BJ (cell line): ENCODE data around the gene DSCAML1. TPM values are rescaled to one million over a fixed set of nuclear protein-coding genes. Genes with fewer than 3 reads are reported as not detected.

Source experiments
- CTCF ChIA-PET: fragments of 350-600 bp; formaldehyde crosslinking; extraction: SDS; loops from one replicate; lab custom pipeline; 2021; ENCODE audit warnings: antibody characterized with exemption, inconsistent platforms; lab: Yijun Ruan, JAX
- POLR2A ChIA-PET: fragments of 300-600 bp; sonication (Branson Sonifier 250); formaldehyde crosslinking; extraction: SDS; loops from one replicate; lab custom pipeline; 2021; ENCODE audit warnings: antibody characterized with exemption; lab: Charles Lee
- DNase-seq: peaks from one replicate; pipeline ENCODE4 v3.0.0-alpha.2; 2011; ENCODE audit warnings: low read depth
- H3K27me3 ChIP-seq: 2 replicates; pipeline ENCODE4 v1.6.0; 2011; ENCODE audit warnings: low read length; ENCODE audit not compliant: control insufficient read depth, insufficient read depth
- H3K36me3 ChIP-seq: 2 replicates; pipeline ENCODE4 v1.5.1; 2011; ENCODE audit warnings: low read length; ENCODE audit not compliant: control insufficient read depth, insufficient read depth
- H3K4me3 ChIP-seq: 2 replicates; pipeline ENCODE4 v1.5.1; 2011; ENCODE audit warnings: low read depth, mild to moderate bottlenecking, control low read depth, low read length
- polyA plus RNA-seq: library from polyadenylated mRNA; depleted of rRNA; stranded (reverse); fragments of >200 nt; gene quantifications from 2 replicates; pipeline ENCODE4 v1.2.3, GENCODE V29; 2011
- TF ChIP-seq, protein P1 (sequence below): IDR thresholded peaks from 2 replicates; pipeline ENCODE4 v1.5.1; 2011; ENCODE audit warnings: low read depth, mild to moderate bottlenecking, control low read depth, inconsistent platforms, low read length, moderate library complexity; ENCODE audit not compliant: insufficient read depth

The DSCAML1 gene
- polyA plus RNA-seq, 1 experiment: not detected

DNA sequence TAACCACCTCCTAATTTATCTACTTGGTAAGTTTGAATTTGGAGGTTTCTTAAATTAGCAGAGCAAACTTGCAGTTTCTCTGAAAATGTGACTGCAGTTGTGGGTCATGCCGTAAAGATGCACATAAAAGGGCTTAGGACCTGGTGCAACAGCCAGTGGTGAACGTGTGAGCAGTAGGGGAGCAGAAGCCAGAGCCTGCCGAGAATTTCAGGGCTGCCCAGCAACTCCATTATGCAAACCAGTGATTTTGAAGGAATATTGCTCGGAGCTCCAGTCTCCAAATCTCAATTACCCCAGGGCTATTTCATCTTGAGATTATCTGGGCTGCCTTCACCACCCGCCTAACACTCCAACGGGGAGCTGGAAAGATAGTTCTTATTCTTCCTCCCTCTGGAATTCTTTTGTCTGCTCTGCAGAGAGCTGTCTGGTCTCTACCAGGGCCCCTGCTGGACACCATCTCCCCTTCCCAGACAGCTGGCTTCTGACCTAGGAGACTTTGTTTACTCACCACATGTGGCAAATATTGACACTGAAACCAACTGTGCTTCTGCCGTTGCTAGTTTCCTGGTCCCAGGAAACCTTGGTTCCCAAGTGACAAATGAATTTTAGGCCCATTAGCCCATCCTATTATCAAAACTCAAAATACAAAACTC lies 93.9 kb downstream of the DSCAML1 start:
- POLR2A ChIA-PET: no interaction called here
- H3K36me3 ChIP-seq: no peaks in the 10 kb centered on the region
- CTCF ChIA-PET: interaction anchor here (0.7 to 1.2 kb wide), 2 partner anchors 9 to 16 kb away, joined by 3 to 4 read pairs; no protein-coding TSS in a partner anchor
- peaks cover 2% of the 10 kb centered on the region; the same call in 1 of the 2 replicates for H3K27me3 ChIP-seq
- TF ChIP-seq, protein P1, sequence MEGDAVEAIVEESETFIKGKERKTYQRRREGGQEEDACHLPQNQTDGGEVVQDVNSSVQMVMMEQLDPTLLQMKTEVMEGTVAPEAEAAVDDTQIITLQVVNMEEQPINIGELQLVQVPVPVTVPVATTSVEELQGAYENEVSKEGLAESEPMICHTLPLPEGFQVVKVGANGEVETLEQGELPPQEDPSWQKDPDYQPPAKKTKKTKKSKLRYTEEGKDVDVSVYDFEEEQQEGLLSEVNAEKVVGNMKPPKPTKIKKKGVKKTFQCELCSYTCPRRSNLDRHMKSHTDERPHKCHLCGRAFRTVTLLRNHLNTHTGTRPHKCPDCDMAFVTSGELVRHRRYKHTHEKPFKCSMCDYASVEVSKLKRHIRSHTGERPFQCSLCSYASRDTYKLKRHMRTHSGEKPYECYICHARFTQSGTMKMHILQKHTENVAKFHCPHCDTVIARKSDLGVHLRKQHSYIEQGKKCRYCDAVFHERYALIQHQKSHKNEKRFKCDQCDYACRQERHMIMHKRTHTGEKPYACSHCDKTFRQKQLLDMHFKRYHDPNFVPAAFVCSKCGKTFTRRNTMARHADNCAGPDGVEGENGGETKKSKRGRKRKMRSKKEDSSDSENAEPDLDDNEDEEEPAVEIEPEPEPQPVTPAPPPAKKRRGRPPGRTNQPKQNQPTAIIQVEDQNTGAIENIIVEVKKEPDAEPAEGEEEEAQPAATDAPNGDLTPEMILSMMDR: no peak
- H3K4me3 ChIP-seq: no peak overlapping the region
- DNase-seq: no peak

DNA sequence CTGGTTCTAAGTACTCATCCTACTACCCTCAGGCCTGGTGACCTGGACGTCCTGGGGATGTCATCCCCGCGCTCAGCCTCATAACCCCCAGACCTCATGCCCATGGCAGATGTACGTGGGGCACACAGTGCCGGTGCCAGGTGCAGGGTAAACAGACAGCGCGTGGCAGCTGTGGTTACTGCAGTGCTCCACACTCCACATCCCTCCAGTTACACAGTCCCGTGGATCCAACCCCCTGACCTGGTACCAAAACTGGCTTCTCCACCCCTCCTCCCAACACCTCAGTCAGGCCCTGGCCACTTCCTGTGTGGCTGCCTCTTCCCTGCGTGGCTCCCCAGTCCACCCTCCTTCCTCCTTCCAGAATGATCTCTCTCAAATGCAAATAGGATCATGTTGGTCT lies 95.2 kb downstream of the DSCAML1 start:
- no peaks in the 10 kb centered on the region for H3K36me3 ChIP-seq
- TF ChIP-seq, protein P1: no peak
- POLR2A ChIA-PET: no interaction called here
- peaks cover 2% of the 10 kb centered on the region; the same call in 1 of the 2 replicates for H3K27me3 ChIP-seq
- CTCF ChIA-PET: interaction anchor here (0.9 kb wide), 1 partner anchor 274 kb away, joined by 3 read pairs; no protein-coding TSS in a partner anchor
- DNase-seq: no peak
- no peak overlapping the region for H3K4me3 ChIP-seq

DNA sequence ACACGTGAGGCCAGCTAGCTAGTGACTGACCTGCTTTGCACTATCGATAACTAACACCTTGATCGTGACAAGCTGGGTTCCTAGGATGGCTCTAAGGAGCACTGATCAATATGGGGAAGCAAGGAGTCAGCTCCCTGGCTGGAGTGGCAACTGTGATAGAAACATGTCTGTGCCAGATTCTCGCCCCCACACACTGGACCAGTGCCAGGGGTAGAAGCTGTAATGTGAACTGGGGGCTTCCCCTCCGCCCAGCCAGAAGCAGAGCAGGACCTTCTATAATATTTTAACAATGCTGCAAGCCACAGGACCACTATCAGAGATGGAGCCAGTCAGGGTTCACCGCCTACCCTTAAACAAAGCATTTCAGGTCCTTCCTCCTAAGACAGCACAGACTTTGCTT lies 96.5 kb downstream of the DSCAML1 start:
- Histone ChIP-seq H3K4me3 (no peak overlapping the region), H3K27me3 (peaks cover 2% of the 10 kb centered on the region; the same call in 1 of the 2 replicates), H3K36me3 (no peaks in the 10 kb centered on the region)
- CTCF ChIA-PET: interaction anchor here (0.9 to 1.6 kb wide), 3 partner anchors 10 to 19 kb away, joined by 3 to 5 read pairs (median 3); no protein-coding TSS in a partner anchor
- POLR2A ChIA-PET: no interaction called here
- TF ChIP-seq, protein P1: no peak
- no peak for DNase-seq

DNA sequence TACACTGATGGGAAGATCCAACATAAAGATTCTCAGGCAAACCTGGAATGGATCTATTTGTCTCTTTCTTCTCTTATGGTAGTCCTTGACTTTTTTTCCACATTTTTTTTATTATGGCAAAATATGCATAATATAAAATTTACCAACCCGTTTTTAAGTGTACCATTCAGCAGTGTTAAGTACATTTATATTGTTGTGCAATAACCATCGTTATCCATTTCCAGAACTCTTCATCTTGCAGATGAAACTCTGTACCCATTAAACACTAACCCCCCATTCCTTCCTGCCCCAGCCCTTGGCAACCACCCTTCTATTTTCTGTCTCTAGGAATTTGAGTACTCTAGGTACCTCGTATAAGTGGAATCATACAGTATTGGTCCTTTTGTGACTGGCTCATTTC lies 99.7 kb downstream of the DSCAML1 start:
- POLR2A ChIA-PET: no interaction called here

DNA sequence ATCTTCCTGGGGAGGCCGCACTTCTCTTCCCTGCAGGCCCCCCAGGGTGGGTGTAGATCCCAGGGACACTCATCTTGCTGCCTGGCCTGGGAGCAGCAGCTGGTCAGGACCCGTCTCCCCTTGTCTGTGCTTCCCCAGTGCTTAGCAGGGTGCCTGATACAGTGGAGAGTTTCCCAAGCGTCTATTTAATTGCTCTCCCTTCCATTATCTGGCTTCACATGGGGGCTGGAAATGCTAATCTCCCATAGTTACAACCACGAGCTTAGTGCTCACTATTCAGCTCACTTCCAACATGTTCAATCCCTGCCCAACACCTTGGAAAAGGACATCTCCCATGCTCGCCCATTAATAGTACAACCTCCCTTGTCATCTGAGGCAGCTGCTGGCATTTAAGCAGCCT lies 100.5 kb downstream of the DSCAML1 start:
- Histone ChIP-seq H3K27me3 (peaks cover 4% of the 10 kb centered on the region; the same call in 1 of the 2 replicates), H3K36me3 (no peaks in the 10 kb centered on the region), H3K4me3 (no peak overlapping the region)
- TF ChIP-seq, protein P1: no peak
- ChIA-PET CTCF (interaction anchor here (1.0 kb wide), 1 partner anchor 121 kb away, joined by 3 read pairs; no protein-coding TSS in a partner anchor), POLR2A (no interaction called here)
- DNase-seq: no peak

More for the DNA sequence above, 99.7 kb downstream of the DSCAML1 start:
- no peaks in the 10 kb centered on the region for H3K36me3 ChIP-seq
- H3K4me3 ChIP-seq: no peak overlapping the region
- CTCF ChIA-PET: no interaction called here
- peaks cover 4% of the 10 kb centered on the region; the same call in 1 of the 2 replicates for H3K27me3 ChIP-seq
- DNase-seq: no peak
- TF ChIP-seq, protein P1: no peak
